Dermis blood vessel endothelial cell (primary cell): ENCODE data around the gene RARRES2. TPM values are rescaled to one million over a fixed set of nuclear protein-coding genes. Genes with fewer than 3 reads are reported as not detected.

Experiments used
- DNase-seq: peaks from one replicate; pipeline ENCODE4 v3.0.0; 2010
- total RNA-seq: library from RNA; depleted of rRNA; stranded (reverse); fragments of >200 nt; gene quantifications from 2 replicates; pipeline ENCODE4 v1.2.3, GENCODE V29; 2014

Gene RARRES2
- total RNA-seq, 1 donor from 2014 or later = 1.9 TPM

DNA sequence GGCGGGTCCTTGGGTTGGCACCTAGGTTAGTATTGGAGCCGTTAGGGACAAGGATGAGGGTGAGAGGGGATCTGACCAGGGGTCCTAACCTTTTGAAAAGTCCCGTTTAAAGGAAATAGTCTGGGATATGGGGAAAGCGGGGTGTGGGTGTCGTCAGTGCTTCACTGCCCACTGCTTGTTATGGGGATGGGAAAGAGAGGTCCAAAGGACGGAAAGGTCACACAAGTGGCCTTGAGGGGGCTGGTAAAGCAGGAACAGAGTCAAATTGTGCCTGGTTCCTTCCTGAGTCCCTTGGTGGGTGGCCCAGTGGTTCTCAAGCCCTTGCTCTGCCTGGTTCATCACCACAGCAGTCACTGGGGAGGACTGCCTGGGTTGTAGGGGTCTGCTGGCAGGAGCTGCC lies 35.1 kb upstream of the RARRES2 start:
- no peak for DNase-seq

DNA sequence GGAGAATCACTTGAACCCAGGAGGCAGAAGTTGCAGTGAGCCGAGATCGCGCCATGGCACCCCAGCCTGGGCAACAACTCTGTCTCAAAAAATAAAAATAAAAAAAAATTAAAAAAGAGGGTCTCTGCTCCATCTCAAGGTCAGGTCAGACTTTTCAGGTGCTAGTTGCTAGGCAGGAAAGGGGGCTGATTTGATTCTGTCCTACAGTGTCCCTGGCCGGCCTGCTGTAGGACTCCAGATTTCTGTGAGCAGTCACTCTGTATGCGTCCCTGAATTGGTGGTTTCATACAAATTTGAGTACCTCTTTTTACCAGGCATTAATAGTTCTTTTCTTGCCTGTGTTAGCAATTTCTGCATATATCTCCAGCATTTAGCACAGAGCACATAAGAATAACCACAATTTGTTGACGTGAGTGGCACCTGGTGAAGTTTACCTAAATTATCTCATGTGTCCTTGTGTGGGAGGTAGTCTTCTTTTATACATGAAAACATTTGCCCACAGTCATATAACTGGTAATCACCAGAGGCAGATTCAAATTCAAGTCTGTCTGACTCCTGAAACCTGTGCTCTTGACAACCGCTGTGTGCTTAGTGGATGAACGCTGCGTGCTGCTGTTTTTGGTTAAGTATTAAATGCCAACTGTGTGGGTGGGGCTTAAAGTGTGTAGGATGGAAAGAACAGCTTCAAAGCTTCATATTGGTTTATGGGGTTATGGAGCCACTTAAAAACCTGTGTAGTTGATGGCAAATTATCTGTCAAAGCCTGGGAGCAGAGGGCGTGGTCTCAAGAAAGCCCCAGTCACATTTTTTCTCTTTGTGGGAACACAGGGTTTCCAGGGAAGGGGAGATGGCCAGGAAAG lies 34.5 kb upstream of the RARRES2 start:
- DNase-seq = no peak

DNA sequence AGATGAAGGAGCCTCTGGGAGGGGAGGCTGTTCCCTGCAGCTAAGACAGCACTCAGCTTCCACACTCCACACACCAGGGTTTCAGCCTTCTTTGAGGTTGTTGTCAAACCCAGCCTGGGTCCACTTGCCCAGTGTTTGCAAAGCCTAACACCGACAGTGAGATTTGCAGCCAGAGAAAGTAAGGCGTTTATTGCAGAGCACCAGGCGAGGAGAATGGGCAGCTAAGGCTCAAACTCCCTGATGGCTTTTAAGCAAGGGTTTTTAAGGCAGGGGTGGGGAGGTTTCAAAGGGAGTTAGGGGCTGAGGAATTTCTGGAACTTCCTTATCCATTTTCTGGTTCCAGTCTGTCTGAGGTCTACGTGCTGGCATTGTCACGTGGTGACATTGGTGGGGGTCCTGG lies 33.0 kb upstream of the RARRES2 start:
- no peak for DNase-seq

DNA sequence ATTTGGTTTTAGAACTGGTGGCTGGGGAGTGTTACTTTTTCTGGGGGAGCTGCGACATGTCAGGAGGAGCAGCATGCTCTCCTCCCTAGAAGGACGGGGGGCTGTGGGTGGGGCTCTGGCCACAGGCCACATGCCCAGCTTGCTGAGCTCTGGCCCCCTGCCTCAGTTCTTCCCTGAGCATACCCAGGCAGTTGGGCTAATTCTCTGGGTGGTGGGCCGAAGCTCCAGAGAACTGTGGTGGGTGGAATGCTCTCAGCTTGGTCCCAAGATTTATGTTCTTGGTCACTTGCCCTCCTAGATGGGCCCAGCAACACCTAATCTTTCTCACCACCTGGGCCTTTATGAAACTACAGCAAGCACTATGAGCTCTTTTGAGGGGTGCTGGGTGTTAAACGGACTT lies 32.6 kb upstream of the RARRES2 start:
- DNase-seq = no peak

DNA sequence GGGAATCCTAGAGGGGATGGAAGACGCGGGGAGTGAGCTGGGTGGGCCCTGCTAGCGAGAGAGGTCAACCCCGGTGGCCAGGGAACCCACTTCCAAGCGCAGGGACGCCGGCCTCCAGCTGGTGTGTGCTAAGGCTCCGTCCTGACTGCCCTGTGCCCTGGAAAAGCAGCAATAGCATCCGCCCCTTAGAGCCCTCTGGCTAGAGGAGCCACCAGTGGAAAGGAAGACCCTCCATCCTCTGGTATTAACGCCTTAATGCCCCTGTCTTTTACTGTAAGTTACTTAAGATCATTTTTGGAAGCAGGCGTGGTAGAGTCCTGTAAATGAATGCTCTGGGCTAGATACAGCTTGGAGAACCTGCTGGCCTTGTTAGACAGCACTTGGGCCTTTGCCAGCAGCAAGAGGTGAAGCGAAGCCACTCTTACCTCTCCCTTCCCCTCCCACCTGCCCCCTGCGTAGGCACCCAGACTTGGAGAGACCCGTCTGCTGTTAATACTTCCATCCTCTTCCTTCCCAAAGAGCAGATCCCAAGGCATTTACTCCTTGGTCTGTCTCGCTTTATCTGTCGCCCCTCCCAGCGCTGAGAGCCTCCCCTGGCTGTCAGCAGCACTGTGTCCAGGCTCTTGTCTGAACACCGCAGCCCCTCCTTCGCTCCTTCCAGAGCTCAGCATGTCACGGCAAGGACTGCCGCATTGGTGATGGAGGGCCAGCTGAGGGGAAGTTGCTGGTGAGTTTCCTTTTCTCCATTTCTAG lies 31.8 kb upstream of the RARRES2 start:
- DNase-seq = no peak

DNA sequence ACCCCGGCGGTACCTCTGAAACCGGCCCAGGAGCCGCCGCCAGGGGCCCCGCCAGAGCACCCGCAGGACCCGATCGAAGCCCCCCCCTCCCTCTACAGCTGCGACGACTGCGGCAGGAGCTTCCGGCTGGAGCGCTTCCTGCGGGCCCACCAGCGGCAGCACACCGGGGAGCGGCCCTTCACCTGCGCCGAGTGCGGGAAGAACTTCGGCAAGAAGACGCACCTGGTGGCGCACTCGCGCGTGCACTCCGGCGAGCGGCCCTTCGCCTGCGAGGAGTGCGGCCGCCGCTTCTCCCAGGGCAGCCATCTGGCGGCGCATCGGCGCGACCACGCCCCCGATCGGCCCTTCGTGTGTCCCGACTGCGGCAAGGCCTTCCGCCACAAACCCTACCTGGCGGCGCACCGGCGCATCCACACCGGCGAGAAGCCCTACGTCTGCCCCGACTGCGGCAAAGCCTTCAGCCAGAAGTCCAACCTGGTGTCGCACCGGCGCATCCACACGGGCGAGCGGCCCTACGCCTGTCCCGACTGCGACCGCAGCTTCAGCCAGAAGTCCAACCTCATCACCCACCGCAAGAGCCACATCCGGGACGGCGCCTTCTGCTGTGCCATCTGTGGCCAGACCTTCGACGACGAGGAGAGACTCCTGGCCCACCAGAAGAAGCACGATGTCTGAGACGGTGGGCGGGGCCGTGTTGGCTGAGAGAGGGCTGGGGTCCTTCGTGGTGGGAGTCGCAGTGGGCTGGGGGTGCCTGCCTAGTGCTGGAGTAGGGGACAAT lies 31.0 kb upstream of the RARRES2 start:
- DNase-seq = no peak

DNA sequence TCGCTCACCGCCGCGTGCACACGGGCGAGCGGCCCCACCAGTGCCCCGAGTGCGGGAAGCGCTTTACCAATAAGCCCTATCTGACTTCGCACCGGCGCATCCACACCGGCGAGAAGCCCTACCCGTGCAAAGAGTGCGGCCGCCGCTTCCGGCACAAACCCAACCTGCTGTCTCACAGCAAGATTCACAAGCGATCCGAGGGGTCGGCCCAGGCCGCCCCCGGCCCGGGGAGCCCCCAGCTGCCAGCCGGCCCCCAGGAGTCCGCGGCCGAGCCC lies 30.5 kb upstream of the RARRES2 start:
- no peak for DNase-seq

DNA sequence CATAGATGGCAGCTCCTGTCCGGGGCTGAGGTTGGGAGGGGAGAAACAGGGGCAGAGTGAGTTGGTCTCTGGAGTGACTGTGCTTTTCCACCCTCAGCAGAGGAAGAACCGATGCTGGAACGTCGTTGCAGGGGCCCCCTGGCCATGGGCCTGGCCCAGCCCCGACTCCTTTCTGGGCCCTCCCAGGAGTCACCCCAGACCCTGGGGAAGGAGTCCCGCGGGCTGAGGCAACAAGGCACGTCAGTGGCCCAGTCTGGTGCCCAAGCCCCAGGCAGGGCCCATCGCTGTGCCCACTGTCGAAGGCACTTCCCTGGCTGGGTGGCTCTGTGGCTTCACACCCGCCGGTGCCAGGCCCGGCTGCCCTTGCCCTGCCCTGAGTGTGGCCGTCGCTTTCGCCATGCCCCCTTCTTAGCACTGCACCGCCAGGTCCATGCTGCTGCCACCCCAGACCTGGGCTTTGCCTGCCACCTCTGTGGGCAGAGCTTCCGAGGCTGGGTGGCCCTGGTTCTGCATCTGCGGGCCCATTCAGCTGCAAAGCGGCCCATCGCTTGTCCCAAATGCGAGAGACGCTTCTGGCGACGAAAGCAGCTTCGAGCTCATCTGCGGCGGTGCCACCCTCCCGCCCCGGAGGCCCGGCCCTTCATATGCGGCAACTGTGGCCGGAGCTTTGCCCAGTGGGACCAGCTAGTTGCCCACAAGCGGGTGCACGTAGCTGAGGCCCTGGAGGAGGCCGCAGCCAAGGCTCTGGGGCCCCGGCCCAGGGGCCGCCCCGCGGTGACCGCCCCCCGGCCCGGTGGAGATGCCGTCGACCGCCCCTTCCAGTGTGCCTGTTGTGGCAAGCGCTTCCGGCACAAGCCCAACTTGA lies 29.9 kb upstream of the RARRES2 start:
- no peak for DNase-seq

DNA sequence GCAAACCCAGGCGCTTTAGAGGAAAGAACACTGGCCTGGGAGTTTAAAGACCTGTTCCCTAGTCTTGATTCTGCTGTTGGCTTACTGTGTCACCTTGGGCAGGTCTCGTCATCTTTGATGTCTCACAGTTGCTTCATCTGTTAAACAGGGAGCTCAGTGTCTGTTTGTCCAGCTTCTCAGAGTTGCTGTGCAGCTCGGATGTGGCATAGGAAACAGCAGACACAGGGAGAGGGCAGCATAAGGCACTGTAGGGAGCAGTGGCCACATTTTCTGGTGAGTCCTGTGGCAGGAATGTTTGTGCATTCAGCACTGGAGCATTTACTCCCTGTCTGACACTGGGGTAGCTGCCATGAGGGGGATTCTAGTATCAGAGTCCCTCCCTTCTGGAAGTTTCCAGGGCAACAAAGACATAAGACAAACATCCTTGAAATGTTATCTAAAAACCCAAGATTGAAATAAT lies 29.2 kb upstream of the RARRES2 start:
- DNase-seq = no peak

DNA sequence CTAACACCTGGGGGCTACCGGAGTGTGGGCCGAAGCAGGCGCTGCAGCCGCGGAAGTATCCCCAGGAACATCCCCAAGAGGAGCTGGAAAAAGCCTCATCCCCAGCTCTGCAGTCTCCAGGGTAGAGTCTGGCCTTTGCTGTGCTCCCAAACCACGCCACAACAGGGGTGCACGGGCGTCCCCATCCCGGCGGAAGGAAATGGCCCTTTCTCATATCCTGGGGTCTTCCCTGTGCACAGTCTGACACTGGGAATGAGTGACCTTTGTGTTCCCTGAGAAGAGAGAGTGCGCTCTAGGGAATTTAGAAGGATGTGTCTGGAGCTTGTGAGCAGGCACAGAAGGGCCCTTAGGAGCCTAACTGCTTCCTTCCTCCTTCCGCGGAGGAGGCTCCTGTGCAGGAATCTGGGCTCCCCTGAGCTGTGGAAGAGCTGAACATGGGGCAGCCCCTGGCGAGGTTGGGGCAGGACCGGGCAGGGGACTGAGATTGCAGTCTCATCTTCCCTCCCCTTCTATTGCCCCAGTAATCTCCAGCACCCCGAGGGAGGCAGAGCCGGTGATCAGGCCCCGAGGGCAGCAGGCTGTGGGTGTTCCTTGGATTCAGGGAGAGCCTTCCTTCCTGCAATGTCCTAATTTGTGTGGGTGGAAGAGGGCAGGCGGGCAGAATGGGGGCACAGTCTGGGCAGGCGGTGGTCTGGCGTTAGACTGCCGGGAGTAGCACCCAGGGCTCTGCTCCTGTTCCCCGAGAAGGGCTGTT lies 28.5 kb upstream of the RARRES2 start:
- DNase-seq = peak; percentile 49

DNA sequence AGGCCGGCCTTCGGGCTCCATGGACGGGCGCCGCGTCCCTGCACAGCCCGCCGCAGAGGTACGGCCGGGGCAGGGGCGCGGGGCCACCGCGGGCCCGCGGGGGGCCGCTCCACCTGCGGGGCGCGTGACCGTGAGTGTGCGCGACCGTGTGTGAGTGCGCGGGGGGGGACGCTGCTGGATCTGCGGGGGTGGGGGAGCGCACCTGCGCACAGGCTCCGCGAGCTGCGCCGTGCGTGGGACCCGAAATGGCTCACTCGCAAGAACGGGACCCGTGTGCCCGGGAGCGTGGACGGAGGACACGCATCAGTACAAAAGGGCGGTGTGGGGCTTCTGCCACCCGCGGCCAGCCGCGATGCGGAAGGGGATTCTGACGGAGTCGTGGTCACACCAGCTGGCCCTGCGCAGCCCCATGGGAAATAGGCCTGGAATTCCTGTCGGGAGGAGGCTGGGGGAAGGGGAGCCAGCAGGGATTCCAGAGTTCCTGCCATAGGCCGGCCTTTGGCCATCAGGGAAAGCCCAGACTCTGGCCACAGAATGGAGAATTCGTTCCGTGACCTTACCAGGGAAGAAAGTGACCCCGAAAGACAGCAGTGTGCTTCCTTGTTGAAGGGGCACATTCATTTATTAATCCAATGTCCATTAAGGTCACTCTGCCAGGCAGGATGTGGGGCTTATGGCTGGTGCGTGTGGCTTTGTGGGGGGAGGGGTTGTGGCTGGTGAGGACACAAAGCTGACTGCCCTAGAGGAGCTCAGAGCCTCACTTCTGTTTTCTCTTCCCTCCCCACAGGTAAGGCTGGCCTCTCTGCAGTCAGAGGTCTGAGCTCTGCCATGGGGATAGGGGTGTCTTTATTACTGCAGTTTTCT lies 27.7 kb upstream of the RARRES2 start:
- DNase-seq = peak; percentile 83

DNA sequence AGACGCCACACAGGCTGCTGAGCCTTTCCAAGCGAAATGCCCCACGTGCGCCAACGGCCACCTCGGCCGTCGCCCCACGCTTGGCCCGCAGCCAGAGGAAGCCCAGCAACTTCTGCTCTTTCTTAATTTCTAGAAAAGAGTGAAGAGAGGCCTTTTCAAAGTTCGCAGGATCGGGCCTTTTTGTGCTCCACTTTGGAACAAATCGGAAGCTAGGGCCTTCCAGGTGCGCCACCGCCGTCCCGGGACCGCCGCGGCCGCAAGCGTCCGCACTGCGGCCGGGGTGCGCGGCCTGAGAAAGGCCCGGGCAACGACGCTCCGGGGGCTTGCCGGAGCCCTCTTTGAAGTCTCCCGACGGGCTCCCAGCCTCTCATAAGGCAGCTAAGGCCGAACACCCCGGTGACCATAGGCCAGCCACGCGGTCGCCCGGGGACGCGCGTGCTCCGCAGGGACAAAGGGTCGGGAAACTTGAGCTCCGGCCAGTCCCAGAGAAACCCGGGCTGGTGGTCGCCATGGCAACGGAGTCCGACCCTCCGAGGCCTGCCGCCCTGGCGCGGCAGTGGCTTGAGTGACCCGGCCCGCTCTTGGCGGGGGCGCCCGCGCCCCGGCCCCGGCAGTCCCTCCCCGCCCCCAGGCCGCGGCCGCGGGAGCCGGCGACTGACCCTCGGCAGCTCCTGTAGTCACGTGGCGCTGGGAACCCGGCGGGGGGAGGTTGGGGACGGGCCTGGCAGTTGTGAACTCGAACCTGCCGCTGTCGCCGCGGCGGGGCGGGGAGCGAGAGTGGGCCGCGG lies 26.9 kb upstream of the RARRES2 start, which contains the start of gene REPIN1:
REPIN1 (plus strand) TSS at position 727 of the 788 bp plus-strand sequence. CDS start 890 bp downstream, outside the sequence.
- DNase-seq = peak; percentile 92

DNA sequence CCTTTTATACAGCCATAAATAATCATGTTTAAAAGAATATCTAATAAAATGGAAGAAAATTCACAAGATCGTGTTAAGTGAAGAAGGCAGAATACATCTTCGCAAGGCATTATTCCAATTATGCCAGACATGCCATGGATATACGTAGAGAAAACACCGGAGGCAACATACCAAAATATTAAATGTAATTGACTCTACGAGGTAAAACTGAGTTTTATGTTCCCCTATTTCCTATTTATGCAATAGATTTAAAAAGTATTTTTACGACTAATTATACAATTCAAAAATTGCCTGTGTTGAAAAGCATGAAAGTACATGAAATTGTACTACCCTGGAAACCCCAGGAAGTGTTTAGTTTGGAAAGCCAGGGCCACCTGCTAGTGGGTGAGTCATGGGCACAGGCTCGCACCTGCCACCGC lies 26.3 kb upstream of the RARRES2 start:
- no peak for DNase-seq

DNA sequence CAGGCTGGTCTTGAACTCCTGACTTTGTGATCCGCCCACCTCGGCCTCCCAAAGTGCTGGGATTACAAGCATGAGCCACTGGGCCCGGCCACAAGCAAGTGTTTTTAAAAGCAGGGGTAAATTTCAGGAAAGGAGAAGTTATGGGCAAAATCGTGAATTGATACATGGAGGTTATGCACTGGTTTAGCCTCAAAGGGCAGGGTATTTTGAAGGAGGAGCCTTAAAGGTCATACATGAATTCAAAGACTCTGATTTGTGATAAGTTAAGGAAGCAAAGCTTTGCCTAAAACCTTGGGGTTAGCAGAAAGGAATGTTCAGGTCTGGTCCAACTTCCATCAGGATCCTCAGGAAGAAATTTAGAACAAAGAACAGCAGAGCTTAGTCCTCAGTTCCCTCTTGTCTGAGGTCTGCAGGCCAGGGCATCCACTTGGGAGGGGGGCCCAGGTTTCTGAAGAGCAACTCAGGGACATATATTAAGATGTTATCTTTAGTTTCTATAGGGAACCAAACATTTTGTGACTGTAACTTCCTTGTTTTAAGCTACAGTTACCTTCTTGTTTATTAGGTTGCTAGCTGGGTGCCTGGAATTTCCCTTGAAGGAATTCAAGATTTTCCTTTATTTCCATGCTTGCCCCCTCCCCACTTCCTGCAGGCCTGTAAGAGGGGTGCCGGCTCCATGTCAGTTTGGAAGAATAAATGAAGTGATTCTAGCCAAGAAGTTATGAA lies 24.4 kb upstream of the RARRES2 start:
- no peak for DNase-seq

DNA sequence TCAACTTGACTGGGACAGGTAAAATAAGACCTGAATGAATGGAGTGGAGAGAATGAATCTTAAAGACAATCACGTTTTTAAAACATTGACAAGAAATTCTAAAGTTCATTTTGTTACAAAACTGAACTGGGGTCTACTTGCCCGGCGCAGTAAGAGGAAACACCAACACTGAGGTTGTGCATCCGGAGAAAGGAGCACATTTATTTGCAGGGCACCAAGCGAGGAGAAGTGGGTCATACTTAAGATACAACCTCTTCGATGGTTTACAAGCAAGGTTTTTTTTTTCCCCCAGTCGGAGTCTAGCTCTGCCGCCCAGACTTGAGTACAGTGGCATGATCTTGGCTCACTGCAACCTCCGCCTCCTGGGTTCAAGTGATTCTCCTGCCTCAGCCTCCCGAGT lies 23.8 kb upstream of the RARRES2 start:
- DNase-seq = no peak

DNA sequence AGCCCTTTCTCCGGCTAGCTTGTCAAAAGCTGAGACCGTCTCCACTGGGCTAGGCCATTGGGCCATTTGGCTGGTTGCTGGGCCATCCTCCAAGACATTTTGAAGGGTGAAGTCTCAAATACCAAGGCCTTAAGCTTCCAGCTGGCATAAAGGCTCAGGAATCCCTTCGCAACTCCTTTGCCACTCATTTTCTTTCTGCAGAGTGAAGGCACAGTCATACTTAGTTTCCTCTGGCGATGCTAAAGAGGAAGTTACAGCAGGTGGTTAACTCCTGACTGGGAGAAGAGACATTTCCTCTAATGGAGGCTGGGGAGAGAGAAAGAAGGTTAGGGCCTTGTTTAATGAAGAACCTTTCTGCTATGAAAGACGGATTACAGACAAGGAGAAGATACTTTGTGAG lies 22.4 kb upstream of the RARRES2 start:
- peak; percentile 62 for DNase-seq

DNA sequence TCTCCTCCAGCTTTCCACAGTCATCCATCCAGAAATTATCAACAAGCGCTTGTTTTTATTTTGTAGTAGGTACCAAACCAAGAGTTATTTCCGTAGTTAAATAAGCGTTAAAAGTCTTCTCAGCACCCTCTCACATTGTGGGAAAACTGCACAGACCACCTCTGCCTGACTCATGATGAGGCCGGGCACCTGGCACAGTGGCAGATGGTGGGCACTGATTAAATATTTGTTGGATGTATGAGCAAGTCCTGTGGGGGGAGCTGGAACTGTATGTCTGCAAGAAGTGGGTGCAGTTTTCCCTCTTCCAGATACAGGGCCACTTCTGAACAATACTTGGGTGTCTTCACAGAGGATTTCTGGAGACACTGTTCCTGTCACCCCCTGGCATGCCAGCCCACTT lies 21.9 kb upstream of the RARRES2 start:
- no peak for DNase-seq

DNA sequence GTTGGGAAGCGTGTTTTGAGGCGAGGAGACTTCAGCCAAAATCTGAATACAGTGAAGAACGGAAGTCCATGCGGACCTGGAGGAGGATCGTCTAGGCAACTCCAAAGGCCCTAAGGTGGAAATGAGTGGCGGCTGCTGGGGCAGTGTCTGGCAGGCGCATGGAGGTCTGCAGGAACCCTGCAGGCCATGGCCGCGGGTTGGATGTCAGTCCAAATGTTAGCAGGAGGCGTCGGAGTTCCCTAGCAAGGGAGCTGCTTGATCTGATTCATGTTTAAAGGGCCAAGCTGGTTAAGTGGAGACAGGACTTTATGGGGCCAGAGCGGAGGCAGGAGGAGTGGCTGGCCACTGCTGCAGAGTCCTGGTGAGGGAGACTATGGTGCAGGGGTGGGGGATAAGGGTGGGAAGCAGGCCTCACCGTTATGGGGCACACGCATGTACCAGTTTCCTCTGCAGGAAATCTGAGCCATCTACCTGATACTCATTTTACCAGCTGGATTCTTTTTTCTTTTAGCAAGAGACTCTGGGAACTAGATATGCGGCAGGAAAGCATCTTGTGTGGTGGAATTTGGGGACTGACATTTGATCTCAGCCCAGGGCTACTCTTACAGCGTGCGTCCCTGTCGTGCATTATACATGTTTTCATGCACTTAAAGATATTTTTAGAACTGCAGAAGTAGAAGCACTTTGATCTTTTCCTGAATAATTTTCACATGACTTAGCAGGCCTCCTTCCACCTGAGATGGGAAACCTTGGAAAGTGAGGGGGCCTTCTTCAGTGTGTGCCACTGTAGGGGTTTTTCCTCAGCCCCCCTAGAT lies 20.6 kb upstream of the RARRES2 start:
- DNase-seq = no peak
